ENCODE data around the gene CNN2. TPM values are rescaled to one million over a fixed set of nuclear protein-coding genes. Genes with fewer than 3 reads are reported as not detected.

The CNN2 gene
- total and polyA plus RNA-seq, 2 of the 8 experiments (the other 6 are each of a cell fraction or from before 2014, with no cell fraction given) = 189 to 551 TPM

GRCh38 chr19:996051-996838, 30.2 kb upstream of the CNN2 start (continued):
- TF ChIP-seq CTBP2 (IDR thresholded peaks at IDR 0.05; ENCODE audit: borderline replicate concordance, insufficient read depth, insufficient read length, low read length) (no peak), KDM1A (IDR thresholded peaks at IDR 0.05; ENCODE audit: borderline replicate concordance, low read length) (no peak), NANOG (IDR thresholded peaks at IDR 0.05; ENCODE audit: insufficient read depth, low read depth, low read length, poor library complexity, severe bottlenecking) (no peak), ATF3 (IDR thresholded peaks at IDR 0.05; ENCODE audit: insufficient read depth, low read depth, low read length) (0 out of 2 replicates have a peak, but pooled peaks have one; percentile 18), TAF7 (optimal IDR thresholded peaks at IDR 0.05; ENCODE audit: borderline replicate concordance, low read depth, low read length) (no peak), SUZ12 (IDR thresholded peaks at IDR 0.05; ENCODE audit: low read length) (no peak), ATF2 (IDR thresholded peaks at IDR 0.05; ENCODE audit: low read length) (peak; percentile 77; the same call in 1 of the 2 replicates), RFX5 (IDR thresholded peaks at IDR 0.05; ENCODE audit: borderline replicate concordance, low read depth, low read length) (no peak), CEBPB (IDR thresholded peaks at IDR 0.05; ENCODE audit: low read depth, low read length) (no peak), JUND (IDR thresholded peaks at IDR 0.05; ENCODE audit: low read length) (peak; percentile 99), EGR1 (IDR thresholded peaks at IDR 0.05; ENCODE audit: borderline replicate concordance, low read depth, low read length) (no peak), MAFK (IDR thresholded peaks at IDR 0.05; ENCODE audit: low read depth, low read length) (no peak), POU5F1 (IDR thresholded peaks at IDR 0.05; ENCODE audit: low read depth, low read length) (no peak)

Data from H1 (cell line).